H1 (cell line): ENCODE measurements around the gene SLC25A36. TPM values are rescaled to one million over a fixed set of nuclear protein-coding genes. Genes with fewer than 3 reads are reported as not detected.

Experiments used
- POLR2AphosphoS5 ChIP-seq: IDR thresholded peaks from 2 replicates; pipeline ENCODE4 v1.6.1; 2011; ENCODE audit warnings: low read depth, low read length
- SUZ12 ChIP-seq: fragments of 200-600 bp; sonication (generic); IDR thresholded peaks from 2 replicates; pipeline ENCODE4 v1.6.1; 2012; ENCODE audit warnings: mild to moderate bottlenecking, inconsistent platforms, low read length, moderate library complexity, mixed read lengths
- TAF7 ChIP-seq: optimal IDR thresholded peaks from 2 replicates; pipeline ENCODE3; 2011; ENCODE audit warnings: low read depth, mild to moderate bottlenecking, inconsistent platforms, low read length, moderate library complexity, borderline replicate concordance
- polyA plus RNA-seq, 7 experiments: library from polyadenylated mRNA; depleted of rRNA in 3 of 7; stranded (reverse) in 5 of 7; unstranded in 2 of 7; fragments of >200 nt in 5 of 7; fragments of 200-250 nt in 2 of 7; gene quantifications; 1 replicate in 5 of 7; 2 replicates in 1 of 7; 4 replicates in 1 of 7; pipeline versions ENCODE4 v1.2.1 to v1.2.3, GENCODE V29; 2011 to 2013; ENCODE audit warnings: missing spikeins in 2 of 7, mixed read lengths in 2 of 7
- total RNA-seq: library from RNA; stranded (reverse); fragmentation: NEBNext Ultra II Directional; extraction: Animal tissue kit (Norgen Biotek cat#: 25700); gene quantifications from 2 replicates; pipeline ENCODE4 v1.2.1, GENCODE V29; 2021

SLC25A36 gene
- total and polyA plus RNA-seq, 2 of the 8 experiments (the other 6 are each of a cell fraction or from before 2014, with no cell fraction given): 42.9 to 71.8 TPM

GRCh38 chr3:141019244-141019643 lies 77.6 kb downstream of the SLC25A36 start (continued):
- TF ChIP-seq SUZ12: no peak
- no peak for TF ChIP-seq POLR2AphosphoS5
- no peak for TF ChIP-seq TAF7
